ENCODE measurements around the gene ATP9B.

The ATP9B gene

DNA sequence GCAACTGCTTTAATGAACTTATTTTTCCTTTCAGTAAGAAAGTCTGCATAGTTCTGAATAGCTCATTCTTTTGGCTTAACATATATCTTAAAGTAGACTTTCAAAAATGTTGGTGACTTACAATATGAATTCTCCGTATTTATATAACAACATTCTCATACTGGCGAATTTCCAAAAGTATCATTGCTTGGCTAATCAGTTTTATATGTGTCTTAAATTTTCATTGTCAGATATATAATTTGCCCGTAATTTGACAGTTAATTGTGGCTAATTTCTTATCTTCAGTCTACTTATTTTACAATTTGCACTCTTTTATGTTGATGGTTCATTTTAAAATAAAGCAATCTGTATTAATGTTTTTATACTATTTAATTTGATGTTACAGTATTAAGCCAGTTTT is 144.9 kb downstream of the ATP9B start:
- H3K4me3 ChIP-seq (ENCODE audit: low read length): no peak overlapping the region
- H2AFZ ChIP-seq (ENCODE audit: low read depth, low read length): no peak overlapping the region
- H3K27me3 ChIP-seq (ENCODE audit: low read depth, low read length): no peaks in the 10 kb centered on the region
- H3K9ac ChIP-seq (ENCODE audit: low read length): no peak overlapping the region
- H3K4me2 ChIP-seq (ENCODE audit: low read length): no peak overlapping the region
- H3K27ac ChIP-seq (ENCODE audit: low read length): no peak overlapping the region
- TF ChIP-seq EZH2phosphoT487 (IDR thresholded peaks at IDR 0.05; ENCODE audit: low read depth): no peak
- TF ChIP-seq, protein P1, sequence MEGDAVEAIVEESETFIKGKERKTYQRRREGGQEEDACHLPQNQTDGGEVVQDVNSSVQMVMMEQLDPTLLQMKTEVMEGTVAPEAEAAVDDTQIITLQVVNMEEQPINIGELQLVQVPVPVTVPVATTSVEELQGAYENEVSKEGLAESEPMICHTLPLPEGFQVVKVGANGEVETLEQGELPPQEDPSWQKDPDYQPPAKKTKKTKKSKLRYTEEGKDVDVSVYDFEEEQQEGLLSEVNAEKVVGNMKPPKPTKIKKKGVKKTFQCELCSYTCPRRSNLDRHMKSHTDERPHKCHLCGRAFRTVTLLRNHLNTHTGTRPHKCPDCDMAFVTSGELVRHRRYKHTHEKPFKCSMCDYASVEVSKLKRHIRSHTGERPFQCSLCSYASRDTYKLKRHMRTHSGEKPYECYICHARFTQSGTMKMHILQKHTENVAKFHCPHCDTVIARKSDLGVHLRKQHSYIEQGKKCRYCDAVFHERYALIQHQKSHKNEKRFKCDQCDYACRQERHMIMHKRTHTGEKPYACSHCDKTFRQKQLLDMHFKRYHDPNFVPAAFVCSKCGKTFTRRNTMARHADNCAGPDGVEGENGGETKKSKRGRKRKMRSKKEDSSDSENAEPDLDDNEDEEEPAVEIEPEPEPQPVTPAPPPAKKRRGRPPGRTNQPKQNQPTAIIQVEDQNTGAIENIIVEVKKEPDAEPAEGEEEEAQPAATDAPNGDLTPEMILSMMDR (IDR thresholded peaks at IDR 0.05; ENCODE audit: low read depth, low read length): no peak
- H3K36me3 ChIP-seq (replicated peaks; ENCODE audit: low read depth, low read length): no peaks in the 10 kb centered on the region
- no peaks in the 10 kb centered on the region for H3K9me3 ChIP-seq (ENCODE audit: insufficient read depth, low read length)
- peaks cover 14% of the 10 kb centered on the region; the same call in 1 of the 2 replicates for H4K20me1 ChIP-seq (ENCODE audit: insufficient read depth, low read length)
- H3K4me1 ChIP-seq (ENCODE audit: low read length): peaks cover 5% of the 10 kb centered on the region; the same call in 1 of the 2 replicates
- H3K79me2 ChIP-seq (ENCODE audit: low read length): no peaks in the 10 kb centered on the region

DNA sequence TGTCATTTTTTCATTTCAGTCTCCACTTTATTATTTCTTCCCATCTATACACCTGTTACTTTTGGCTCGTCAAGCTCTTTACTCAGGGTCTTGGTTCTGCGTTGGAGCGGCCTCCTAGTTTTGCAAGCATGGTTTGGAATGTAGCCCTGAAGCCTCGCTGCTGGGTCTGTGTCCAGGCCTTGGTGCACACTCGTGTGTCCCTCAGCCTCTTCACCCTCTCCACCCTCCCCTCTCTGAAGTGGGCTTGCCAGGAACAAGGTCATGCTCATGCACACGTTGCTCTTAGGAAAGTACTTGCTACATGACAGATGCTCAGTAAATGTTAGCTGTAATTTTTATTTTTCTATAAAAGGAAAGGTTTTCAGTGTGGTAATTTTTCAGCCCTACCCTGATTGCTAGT is 147.0 kb downstream of the ATP9B start:
- Histone ChIP-seq H3K27ac (ENCODE audit: low read length) (no peak overlapping the region), H3K9ac (ENCODE audit: low read length) (no peak overlapping the region), H3K9me3 (ENCODE audit: insufficient read depth, low read length) (no peaks in the 10 kb centered on the region), H3K4me2 (ENCODE audit: low read length) (no peak overlapping the region), H3K79me2 (ENCODE audit: low read length) (no peaks in the 10 kb centered on the region), H3K27me3 (ENCODE audit: low read depth, low read length) (no peaks in the 10 kb centered on the region), H3K4me3 (ENCODE audit: low read length) (no peak overlapping the region), H3K4me1 (ENCODE audit: low read length) (no peaks in the 10 kb centered on the region), H2AFZ (ENCODE audit: low read depth, low read length) (no peak overlapping the region), H3K36me3 (replicated peaks; ENCODE audit: low read depth, low read length) (no peaks in the 10 kb centered on the region), H4K20me1 (ENCODE audit: insufficient read depth, low read length) (peaks cover 12% of the 10 kb centered on the region; the same call in 1 of the 2 replicates)
- no peak for TF ChIP-seq EZH2phosphoT487 (IDR thresholded peaks at IDR 0.05; ENCODE audit: low read depth)
- TF ChIP-seq, protein P1 (IDR thresholded peaks at IDR 0.05; ENCODE audit: low read depth, low read length): no peak

DNA sequence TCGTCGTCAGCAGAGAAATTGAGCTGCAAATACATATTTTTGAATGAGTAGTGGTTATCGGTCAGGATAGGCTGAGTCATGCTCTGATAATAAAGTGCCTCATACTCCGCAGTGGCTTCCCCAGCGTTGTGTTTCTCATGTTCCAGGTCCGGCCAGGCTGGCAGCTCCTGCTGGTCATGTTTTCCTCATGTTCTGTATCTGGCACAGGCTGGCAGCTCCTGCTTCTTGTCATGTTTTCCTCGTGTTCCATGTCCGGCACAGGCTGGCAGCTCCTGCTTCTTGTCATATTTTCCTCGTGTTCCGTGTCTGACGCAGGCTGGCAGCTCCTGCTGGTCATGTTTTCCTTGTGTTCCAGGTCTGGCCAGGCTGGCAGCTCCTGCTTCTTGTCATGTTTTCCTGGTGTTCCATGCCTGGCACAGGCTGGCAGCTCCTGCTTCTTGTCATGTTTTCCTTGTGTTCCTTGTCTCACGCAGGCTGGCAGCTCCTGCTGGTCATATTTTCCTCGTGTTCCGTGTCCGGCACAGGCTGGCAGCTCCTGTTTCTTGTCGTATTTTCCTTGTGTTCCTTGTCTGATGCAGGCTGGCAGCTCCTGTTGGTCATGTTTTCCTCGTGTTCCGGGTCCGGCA is 148.9 kb downstream of the ATP9B start:
- TF ChIP-seq, protein P1 (IDR thresholded peaks at IDR 0.05; ENCODE audit: low read depth, low read length): no peak
- TF ChIP-seq EZH2phosphoT487 (IDR thresholded peaks at IDR 0.05; ENCODE audit: low read depth): no peak
- no peaks in the 10 kb centered on the region for H3K9me3 ChIP-seq (ENCODE audit: insufficient read depth, low read length)
- H3K36me3 ChIP-seq (replicated peaks; ENCODE audit: low read depth, low read length): no peaks in the 10 kb centered on the region
- H3K4me1 ChIP-seq (ENCODE audit: low read length): no peaks in the 10 kb centered on the region
- H2AFZ ChIP-seq (ENCODE audit: low read depth, low read length): no peak overlapping the region
- no peak overlapping the region for H3K4me2 ChIP-seq (ENCODE audit: low read length)
- no peaks in the 10 kb centered on the region for H3K27me3 ChIP-seq (ENCODE audit: low read depth, low read length)
- H3K9ac ChIP-seq (ENCODE audit: low read length): no peak overlapping the region
- no peak overlapping the region for H3K27ac ChIP-seq (ENCODE audit: low read length)
- H3K4me3 ChIP-seq (ENCODE audit: low read length): no peak overlapping the region
- H4K20me1 ChIP-seq (ENCODE audit: insufficient read depth, low read length): 0 out of 2 replicates have a peak, but pooled peaks cover 6% of the 10 kb centered on the region
- no peaks in the 10 kb centered on the region for H3K79me2 ChIP-seq (ENCODE audit: low read length)

DNA sequence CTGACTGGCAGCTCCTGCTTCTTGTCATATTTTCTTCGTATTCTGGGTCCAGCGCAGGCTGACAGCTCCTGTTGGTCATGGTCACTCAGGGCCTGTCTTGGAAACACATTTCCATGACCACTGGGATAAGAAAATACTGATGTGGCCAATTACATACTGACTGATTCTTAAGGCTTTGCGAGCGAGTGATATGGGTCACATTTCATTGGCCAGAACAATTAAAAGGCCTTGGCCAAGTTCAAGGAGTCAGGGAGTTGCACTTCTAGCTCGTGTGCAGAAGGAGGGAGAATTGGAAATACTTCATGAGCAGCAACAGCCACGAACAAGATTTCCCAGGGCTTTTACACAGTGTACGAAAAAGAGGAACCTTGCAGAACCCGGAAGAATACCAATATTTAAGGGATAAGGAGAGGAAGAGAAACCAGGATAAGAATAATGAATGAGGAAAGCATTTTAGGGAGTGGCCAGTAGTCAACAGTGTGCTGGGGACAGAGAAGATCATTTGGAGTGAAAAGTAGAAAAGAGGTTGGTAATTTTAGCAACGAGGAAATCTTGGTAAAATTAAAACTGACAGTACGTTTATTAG is 149.5 kb downstream of the ATP9B start:
- no peak overlapping the region for H3K9ac ChIP-seq (ENCODE audit: low read length)
- no peak for TF ChIP-seq EZH2phosphoT487 (IDR thresholded peaks at IDR 0.05; ENCODE audit: low read depth)
- TF ChIP-seq, protein P1 (IDR thresholded peaks at IDR 0.05; ENCODE audit: low read depth, low read length): no peak
- no peaks in the 10 kb centered on the region for H3K79me2 ChIP-seq (ENCODE audit: low read length)
- peaks cover 5% of the 10 kb centered on the region for H3K4me1 ChIP-seq (ENCODE audit: low read length)
- no peak overlapping the region for H3K4me2 ChIP-seq (ENCODE audit: low read length)
- H3K4me3 ChIP-seq (ENCODE audit: low read length): no peak overlapping the region
- H3K27me3 ChIP-seq (ENCODE audit: low read depth, low read length): no peaks in the 10 kb centered on the region
- H3K9me3 ChIP-seq (ENCODE audit: insufficient read depth, low read length): no peaks in the 10 kb centered on the region
- H3K27ac ChIP-seq (ENCODE audit: low read length): no peak overlapping the region
- H4K20me1 ChIP-seq (ENCODE audit: insufficient read depth, low read length): 0 out of 2 replicates have a peak, but pooled peaks cover 6% of the 10 kb centered on the region
- no peak overlapping the region for H2AFZ ChIP-seq (ENCODE audit: low read depth, low read length)
- H3K36me3 ChIP-seq (replicated peaks; ENCODE audit: low read depth, low read length): no peaks in the 10 kb centered on the region
